RKO (cell line): ENCODE results near the gene UTP18.
"Not testable (repeated sequence)": the region's sequence is repeated elsewhere in the genome, so short reads cannot be mapped to it uniquely, and the experiment has no call there.

Experiments used
- DNase-seq: peaks from one replicate; pipeline ENCODE4 v3.0.0-alpha.2; 2016; ENCODE audit warnings: low spot score

UTP18 gene

GRCh38 chr17:51259564-51260236 lies 646 bp upstream of the UTP18 start, which contains the start of gene MBTD1:
Gene MBTD1, minus strand, starts transcription at chr17:51260049. Its CDS starts 34,888 bp downstream, at chr17:51225161.
- peak; percentile 96 for DNase-seq

- DNase-seq, result peak; percentile 43
These were observed 948 bp downstream of the UTP18 start for GRCh38 chr17:51261024-51261963.

- DNase-seq, result no peak
These were observed 2.7 kb downstream of the UTP18 start for GRCh38 chr17:51263006-51263405.

GRCh38 chr17:51264466-51264865 lies 4.1 kb downstream of the UTP18 start:
- not testable (repeated sequence) for DNase-seq

- no peak for DNase-seq
These were observed 9.6 kb downstream of the UTP18 start for GRCh38 chr17:51269991-51270390.

- no peak for DNase-seq
These were observed 10.3 kb downstream of the UTP18 start for GRCh38 chr17:51270636-51271035.

GRCh38 chr17:51272812-51273211 lies 12.5 kb downstream of the UTP18 start:
- no peak for DNase-seq

GRCh38 chr17:51275381-51275780 lies 15.0 kb downstream of the UTP18 start:
- DNase-seq, result no peak

- DNase-seq, result no peak
These were observed 18.8 kb downstream of the UTP18 start for GRCh38 chr17:51279183-51279582.

GRCh38 chr17:51287412-51287811 lies 27.1 kb downstream of the UTP18 start:
- DNase-seq, result no peak

GRCh38 chr17:51289696-51290111 lies 29.4 kb downstream of the UTP18 start:
- no peak for DNase-seq

- DNase-seq, result not testable (repeated sequence)
These were observed 34.0 kb downstream of the UTP18 start for GRCh38 chr17:51294338-51294737.

GRCh38 chr17:51298508-51299371 lies 38.4 kb downstream of the UTP18 start:
- peak; percentile 57 for DNase-seq

- DNase-seq, result no peak
These were observed 39.5 kb downstream of the UTP18 start for GRCh38 chr17:51299859-51300258.

GRCh38 chr17:51305182-51305581 lies 44.8 kb downstream of the UTP18 start:
- no peak for DNase-seq

- DNase-seq, result not testable (repeated sequence)
These were observed 51.7 kb downstream of the UTP18 start for GRCh38 chr17:51312003-51312402.

GRCh38 chr17:51319186-51319585 lies 58.8 kb downstream of the UTP18 start:
- no peak for DNase-seq

- peak; percentile 38 for DNase-seq
These were observed 62.2 kb downstream of the UTP18 start for GRCh38 chr17:51322390-51323029.

GRCh38 chr17:51325471-51325870 lies 65.1 kb downstream of the UTP18 start:
- DNase-seq, result no peak

GRCh38 chr17:51330861-51331503 lies 70.6 kb downstream of the UTP18 start:
- not testable (repeated sequence) for DNase-seq

GRCh38 chr17:51335006-51335590 lies 74.8 kb downstream of the UTP18 start:
- no peak for DNase-seq
